Measurements from ENCODE around the gene MRPS7.
A peak's percentile ranks its signal among the peaks of the same experiment; 100 is the strongest.

DNA sequence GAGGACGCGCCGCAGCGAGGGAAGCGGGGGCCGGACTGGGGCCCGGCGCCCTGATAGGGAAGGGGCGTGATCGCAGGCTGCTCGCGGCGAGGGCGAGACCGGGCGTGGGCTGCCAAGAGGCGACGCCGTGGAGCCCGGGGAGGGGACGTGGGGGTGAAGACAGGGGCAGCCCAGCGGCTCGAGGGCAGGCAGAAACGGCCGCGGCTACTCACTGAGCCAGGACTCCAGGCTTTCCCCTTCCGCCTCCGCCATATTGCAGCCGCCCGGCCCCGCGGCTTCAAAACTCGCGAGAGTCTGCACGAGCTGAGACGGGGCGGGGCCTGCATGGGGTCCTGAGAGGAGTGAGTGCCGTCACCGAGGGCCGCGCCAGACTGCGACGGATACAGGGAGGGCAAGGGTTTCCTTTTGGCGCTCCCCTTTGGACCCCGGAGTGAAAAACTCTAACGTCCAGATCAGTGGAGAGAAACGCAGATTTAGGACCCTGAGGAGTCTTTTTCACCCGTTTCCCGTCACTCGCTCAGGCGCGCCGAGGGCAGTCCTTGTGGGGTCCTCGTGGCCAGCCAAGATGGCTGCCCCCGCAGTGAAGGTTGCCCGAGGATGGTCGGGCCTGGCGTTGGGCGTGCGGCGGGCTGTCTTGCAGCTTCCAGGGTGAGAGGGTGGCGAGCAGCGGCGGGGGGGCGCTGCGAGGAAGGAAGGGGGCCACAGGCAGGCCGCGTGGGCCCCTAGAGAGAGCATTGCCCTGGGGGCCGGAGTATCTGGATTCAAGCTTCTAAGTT lies at the start of gene MRPS7, which contains the start of gene GGA3:
- TF ChIP-seq, protein P1, sequence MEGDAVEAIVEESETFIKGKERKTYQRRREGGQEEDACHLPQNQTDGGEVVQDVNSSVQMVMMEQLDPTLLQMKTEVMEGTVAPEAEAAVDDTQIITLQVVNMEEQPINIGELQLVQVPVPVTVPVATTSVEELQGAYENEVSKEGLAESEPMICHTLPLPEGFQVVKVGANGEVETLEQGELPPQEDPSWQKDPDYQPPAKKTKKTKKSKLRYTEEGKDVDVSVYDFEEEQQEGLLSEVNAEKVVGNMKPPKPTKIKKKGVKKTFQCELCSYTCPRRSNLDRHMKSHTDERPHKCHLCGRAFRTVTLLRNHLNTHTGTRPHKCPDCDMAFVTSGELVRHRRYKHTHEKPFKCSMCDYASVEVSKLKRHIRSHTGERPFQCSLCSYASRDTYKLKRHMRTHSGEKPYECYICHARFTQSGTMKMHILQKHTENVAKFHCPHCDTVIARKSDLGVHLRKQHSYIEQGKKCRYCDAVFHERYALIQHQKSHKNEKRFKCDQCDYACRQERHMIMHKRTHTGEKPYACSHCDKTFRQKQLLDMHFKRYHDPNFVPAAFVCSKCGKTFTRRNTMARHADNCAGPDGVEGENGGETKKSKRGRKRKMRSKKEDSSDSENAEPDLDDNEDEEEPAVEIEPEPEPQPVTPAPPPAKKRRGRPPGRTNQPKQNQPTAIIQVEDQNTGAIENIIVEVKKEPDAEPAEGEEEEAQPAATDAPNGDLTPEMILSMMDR (IDR thresholded peaks at IDR 0.05): no peak
- TF ChIP-seq, protein P2, sequence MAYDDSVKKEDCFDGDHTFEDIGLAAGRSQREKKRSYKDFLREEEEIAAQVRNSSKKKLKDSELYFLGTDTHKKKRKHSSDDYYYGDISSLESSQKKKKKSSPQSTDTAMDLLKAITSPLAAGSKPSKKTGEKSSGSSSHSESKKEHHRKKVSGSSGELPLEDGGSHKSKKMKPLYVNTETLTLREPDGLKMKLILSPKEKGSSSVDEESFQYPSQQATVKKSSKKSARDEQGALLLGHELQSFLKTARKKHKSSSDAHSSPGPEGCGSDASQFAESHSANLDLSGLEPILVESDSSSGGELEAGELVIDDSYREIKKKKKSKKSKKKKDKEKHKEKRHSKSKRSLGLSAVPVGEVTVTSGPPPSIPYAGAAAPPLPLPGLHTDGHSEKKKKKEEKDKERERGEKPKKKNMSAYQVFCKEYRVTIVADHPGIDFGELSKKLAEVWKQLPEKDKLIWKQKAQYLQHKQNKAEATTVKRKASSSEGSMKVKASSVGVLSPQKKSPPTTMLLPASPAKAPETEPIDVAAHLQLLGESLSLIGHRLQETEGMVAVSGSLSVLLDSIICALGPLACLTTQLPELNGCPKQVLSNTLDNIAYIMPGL (CRISPR knock-in tag; IDR thresholded peaks at IDR 0.05): peak; percentile 68; the same call in 1 of the 2 replicates
- 0 out of 2 replicates have a peak, but pooled peaks have one; percentile 10 for TF ChIP-seq CREB1 (CRISPR knock-in tag; IDR thresholded peaks at IDR 0.05)
- TF ChIP-seq NR3C1 (CRISPR knock-in tag; conservative IDR thresholded peaks at IDR 0.05; ENCODE audit: low read depth): no peak
- TF ChIP-seq ZNF317 (CRISPR knock-in tag; IDR thresholded peaks at IDR 0.05; ENCODE audit: borderline replicate concordance, low read depth): no peak
- TF ChIP-seq, protein P3, sequence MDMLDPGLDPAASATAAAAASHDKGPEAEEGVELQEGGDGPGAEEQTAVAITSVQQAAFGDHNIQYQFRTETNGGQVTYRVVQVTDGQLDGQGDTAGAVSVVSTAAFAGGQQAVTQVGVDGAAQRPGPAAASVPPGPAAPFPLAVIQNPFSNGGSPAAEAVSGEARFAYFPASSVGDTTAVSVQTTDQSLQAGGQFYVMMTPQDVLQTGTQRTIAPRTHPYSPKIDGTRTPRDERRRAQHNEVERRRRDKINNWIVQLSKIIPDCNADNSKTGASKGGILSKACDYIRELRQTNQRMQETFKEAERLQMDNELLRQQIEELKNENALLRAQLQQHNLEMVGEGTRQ (CRISPR knock-in tag; IDR thresholded peaks at IDR 0.05): peak; percentile 60
- TF ChIP-seq MXD4 (CRISPR knock-in tag; IDR thresholded peaks at IDR 0.05; ENCODE audit: borderline replicate concordance): no peak
- TF ChIP-seq JUN (CRISPR knock-in tag; IDR thresholded peaks at IDR 0.05): peak; percentile 80
